Astrocyte (in vitro differentiated cells and primary cell): Measurements from ENCODE around the gene CCR8. TPM values are rescaled to one million over a fixed set of nuclear protein-coding genes. Genes with fewer than 3 reads are reported as not detected.

Experiments used
- DNase-seq: peaks from one replicate; pipeline ENCODE4 v3.0.0-alpha.2; 2010; ENCODE audit warnings: low read depth
- FAIRE-seq: peaks from 2 replicates; lab custom pipeline; 2011; peaks lifted over from hg19 to GRCh38; lab: Jason Lieb, UNC
- H2AFZ ChIP-seq: 2 replicates; pipeline ENCODE4 v1.6.0; 2012; ENCODE audit warnings: low read depth, low read length, inconsistent platforms
- H3K27ac ChIP-seq: 2 replicates; pipeline ENCODE4 v1.5.1; 2011; ENCODE audit warnings: low read depth, low read length, inconsistent platforms
- H3K27me3 ChIP-seq: 2 replicates; pipeline ENCODE4 v1.6.0; 2011; ENCODE audit warnings: low read length, inconsistent platforms; ENCODE audit not compliant: insufficient read depth
- H3K36me3 ChIP-seq: 2 replicates; pipeline ENCODE4 v1.5.1; 2011; ENCODE audit warnings: low read length, inconsistent platforms; ENCODE audit not compliant: insufficient read depth
- H3K4me1 ChIP-seq: 2 replicates; pipeline ENCODE4 v1.5.1; 2011; ENCODE audit warnings: low read length, inconsistent platforms; ENCODE audit not compliant: insufficient read depth
- H3K4me2 ChIP-seq: 2 replicates; pipeline ENCODE4 v1.6.0; 2012; ENCODE audit warnings: low read length, inconsistent platforms
- H3K4me3 ChIP-seq: 2 replicates; pipeline ENCODE4 v1.5.1; 2011; ENCODE audit warnings: low read depth, mild to moderate bottlenecking, low read length, inconsistent platforms; ENCODE audit not compliant: insufficient read depth
- H3K79me2 ChIP-seq: 2 replicates; pipeline ENCODE4 v1.6.0; 2012; ENCODE audit warnings: mild to moderate bottlenecking, low read length, inconsistent platforms; ENCODE audit not compliant: insufficient read depth
- H3K9ac ChIP-seq: 2 replicates; pipeline ENCODE4 v1.6.0; 2012; ENCODE audit warnings: mild to moderate bottlenecking, low read length, inconsistent platforms
- H3K9me3 ChIP-seq: 2 replicates; pipeline ENCODE4 v1.5.1; 2012; ENCODE audit warnings: low read depth, mild to moderate bottlenecking, low read length, inconsistent platforms; ENCODE audit not compliant: insufficient read depth
- H4K20me1 ChIP-seq: 2 replicates; pipeline ENCODE4 v1.6.0; 2012; ENCODE audit warnings: low read length, inconsistent platforms; ENCODE audit not compliant: insufficient read depth
- H3K27ac Mint-ChIP-seq: one replicate; pipeline ENCODE4 v1.8.0; 2021; ENCODE audit warnings: mild to moderate bottlenecking, mixed read lengths; ENCODE audit not compliant: unreplicated experiment
- H3K27me3 Mint-ChIP-seq: one replicate; pipeline ENCODE4 v1.8.0; 2021; ENCODE audit warnings: low read depth, mixed read lengths; ENCODE audit not compliant: unreplicated experiment
- H3K36me3 Mint-ChIP-seq: one replicate; pipeline ENCODE4 v1.8.0; 2021; ENCODE audit warnings: low read depth, mixed read lengths; ENCODE audit not compliant: unreplicated experiment
- H3K4me1 Mint-ChIP-seq: one replicate; pipeline ENCODE4 v1.8.0; 2021; ENCODE audit warnings: low read depth, mixed read lengths; ENCODE audit not compliant: unreplicated experiment
- H3K4me3 Mint-ChIP-seq: one replicate; pipeline ENCODE4 v1.8.0; 2021; ENCODE audit warnings: mild to moderate bottlenecking, moderate library complexity, mixed read lengths; ENCODE audit not compliant: unreplicated experiment
- H3K9me3 Mint-ChIP-seq: one replicate; pipeline ENCODE4 v1.8.0; 2021; ENCODE audit warnings: mild to moderate bottlenecking, mixed read lengths; ENCODE audit not compliant: unreplicated experiment
- CTCF ChIP-seq: IDR thresholded peaks from 2 replicates; pipeline ENCODE4 v1.5.1; 2011; ENCODE audit warnings: low read depth, mild to moderate bottlenecking, inconsistent platforms, low read length, moderate library complexity; ENCODE audit not compliant: insufficient read depth
- EZH2 ChIP-seq: IDR thresholded peaks from 2 replicates; pipeline ENCODE4 v1.6.1; 2012; ENCODE audit warnings: mild to moderate bottlenecking, low read length, inconsistent platforms; ENCODE audit not compliant: insufficient read depth
- total RNA-seq: library from RNA; stranded (reverse); gene quantifications from 2 replicates; pipeline ENCODE4 v1.2.1, GENCODE V29; 2021

The CCR8 gene
- total RNA-seq, 1 donor from 2014 or later, result not detected

GRCh38 chr3:39378957-39379777 is 49.7 kb downstream of the CCR8 start:
- Mint-ChIP-seq H3K9me3 (no peaks in the 10 kb centered on the region), H3K27me3 (peaks cover 2% of the 10 kb centered on the region), H3K4me3 (no peak overlapping the region), H3K4me1 (peaks cover 4% of the 10 kb centered on the region), H3K27ac (no peak overlapping the region), H3K36me3 (peaks cover 3% of the 10 kb centered on the region)
- no peak overlapping the region for H3K4me2 ChIP-seq
- peaks cover 3% of the 10 kb centered on the region for H3K27me3 ChIP-seq
- TF ChIP-seq EZH2 (no peak), CTCF (no peak)
- FAIRE-seq, result no peak
- H3K4me1 ChIP-seq, result no peaks in the 10 kb centered on the region
- H3K27ac ChIP-seq, result no peak overlapping the region
- no peak overlapping the region for H2AFZ ChIP-seq
- H3K9ac ChIP-seq, result no peak overlapping the region
- no peak for DNase-seq
- no peaks in the 10 kb centered on the region for H3K36me3 ChIP-seq
- H3K9me3 ChIP-seq, result no peaks in the 10 kb centered on the region
- no peak overlapping the region for H3K4me3 ChIP-seq
- H3K79me2 ChIP-seq, result peaks cover 6% of the 10 kb centered on the region
- no peaks in the 10 kb centered on the region for H4K20me1 ChIP-seq

- H3K4me3 ChIP-seq, result no peak overlapping the region
- FAIRE-seq (no peak), DNase-seq (no peak)
- Mint-ChIP-seq H3K27ac (no peak overlapping the region), H3K4me3 (no peak overlapping the region), H3K27me3 (peaks cover 2% of the 10 kb centered on the region), H3K4me1 (peaks cover 5% of the 10 kb centered on the region), H3K9me3 (no peaks in the 10 kb centered on the region), H3K36me3 (peaks cover 3% of the 10 kb centered on the region)
- H4K20me1 ChIP-seq, result peaks cover 4% of the 10 kb centered on the region
- no peaks in the 10 kb centered on the region for H3K27me3 ChIP-seq
- H3K9ac ChIP-seq, result no peak overlapping the region
- H3K4me2 ChIP-seq, result no peak overlapping the region
- no peaks in the 10 kb centered on the region for H3K9me3 ChIP-seq
- H2AFZ ChIP-seq, result no peak overlapping the region
- no peaks in the 10 kb centered on the region for H3K36me3 ChIP-seq
- H3K4me1 ChIP-seq, result peaks cover 4% of the 10 kb centered on the region
- peaks cover 12% of the 10 kb centered on the region for H3K79me2 ChIP-seq
- no peak overlapping the region for H3K27ac ChIP-seq
- TF ChIP-seq CTCF, result no peak
Measured at GRCh38 chr3:39379778-39380155, 50.3 kb downstream of the CCR8 start.

GRCh38 chr3:39381432-39381831 is 51.9 kb downstream of the CCR8 start:
- FAIRE-seq (no peak), DNase-seq (no peak)
- no peak overlapping the region for H3K4me2 ChIP-seq
- H3K27ac Mint-ChIP-seq, result no peak overlapping the region
- H4K20me1 ChIP-seq, result peaks cover 21% of the 10 kb centered on the region
- H3K4me1 ChIP-seq, result peaks cover 13% of the 10 kb centered on the region
- H3K79me2 ChIP-seq, result peaks cover 28% of the 10 kb centered on the region
- H3K4me3 Mint-ChIP-seq, result no peak overlapping the region
- H3K27me3 ChIP-seq, result no peaks in the 10 kb centered on the region
- H2AFZ ChIP-seq, result no peak overlapping the region
- peaks cover 15% of the 10 kb centered on the region for H3K4me1 Mint-ChIP-seq
- no peaks in the 10 kb centered on the region for H3K27me3 Mint-ChIP-seq
- TF ChIP-seq CTCF (no peak), EZH2 (no peak)
- no peak overlapping the region for H3K4me3 ChIP-seq
- no peak overlapping the region for H3K9ac ChIP-seq
- H3K36me3 Mint-ChIP-seq, result peaks cover 3% of the 10 kb centered on the region
- no peaks in the 10 kb centered on the region for H3K36me3 ChIP-seq
- no peaks in the 10 kb centered on the region for H3K9me3 ChIP-seq
- H3K9me3 Mint-ChIP-seq, result no peaks in the 10 kb centered on the region
- no peak overlapping the region for H3K27ac ChIP-seq
